CD1c-positive myeloid dendritic cell (primary cell): ENCODE measurements around the gene HADHB.
A peak's percentile ranks its signal among the peaks of the same experiment; 100 is the strongest.
"Not testable (repeated sequence)": the region's sequence is repeated elsewhere in the genome, so short reads cannot be mapped to it uniquely, and the experiment has no call there.

Experiments
- DNase-seq: peaks from one replicate; pipeline ENCODE4 v3.0.0-alpha.2; 2016; ENCODE audit errors: extremely low spot score

HADHB gene

DNA sequence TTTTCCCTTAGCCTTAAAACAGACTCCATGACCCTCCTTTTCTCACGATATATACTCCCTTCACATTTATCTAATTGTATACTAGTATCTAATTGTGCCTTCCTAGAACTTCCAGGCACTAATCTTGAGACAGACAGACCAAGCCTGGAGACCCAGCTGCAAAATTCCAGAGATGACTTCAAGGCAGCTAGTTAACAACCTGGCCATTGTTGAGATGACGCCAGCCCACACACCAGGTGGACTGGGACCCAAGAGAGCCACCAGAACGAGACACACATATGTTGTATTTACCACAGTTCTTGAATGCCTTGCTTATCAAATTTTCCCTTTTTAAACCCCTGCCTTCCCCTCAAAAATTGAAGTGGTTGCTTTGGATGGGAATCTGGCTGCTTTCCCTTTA is 52.3 kb downstream of the HADHB start:
- no peak for DNase-seq

DNA sequence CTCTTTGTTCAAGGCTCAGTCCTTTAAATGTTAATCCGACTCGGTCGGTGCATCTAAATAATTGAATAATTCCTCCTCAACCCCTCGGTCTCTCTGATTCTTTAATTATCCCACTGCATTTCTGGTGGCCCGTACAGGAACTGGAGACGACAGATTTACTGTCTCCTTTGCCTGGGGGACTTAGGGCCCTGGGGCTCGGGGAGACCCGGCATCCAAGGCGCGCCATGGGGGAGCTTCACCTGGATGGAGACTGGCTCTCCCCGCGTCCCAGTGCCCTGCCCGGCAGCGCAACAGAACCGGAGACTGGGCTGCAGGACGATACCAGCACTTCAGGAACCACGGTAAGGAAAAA is 53.5 kb downstream of the HADHB start:
- no peak for DNase-seq

DNA sequence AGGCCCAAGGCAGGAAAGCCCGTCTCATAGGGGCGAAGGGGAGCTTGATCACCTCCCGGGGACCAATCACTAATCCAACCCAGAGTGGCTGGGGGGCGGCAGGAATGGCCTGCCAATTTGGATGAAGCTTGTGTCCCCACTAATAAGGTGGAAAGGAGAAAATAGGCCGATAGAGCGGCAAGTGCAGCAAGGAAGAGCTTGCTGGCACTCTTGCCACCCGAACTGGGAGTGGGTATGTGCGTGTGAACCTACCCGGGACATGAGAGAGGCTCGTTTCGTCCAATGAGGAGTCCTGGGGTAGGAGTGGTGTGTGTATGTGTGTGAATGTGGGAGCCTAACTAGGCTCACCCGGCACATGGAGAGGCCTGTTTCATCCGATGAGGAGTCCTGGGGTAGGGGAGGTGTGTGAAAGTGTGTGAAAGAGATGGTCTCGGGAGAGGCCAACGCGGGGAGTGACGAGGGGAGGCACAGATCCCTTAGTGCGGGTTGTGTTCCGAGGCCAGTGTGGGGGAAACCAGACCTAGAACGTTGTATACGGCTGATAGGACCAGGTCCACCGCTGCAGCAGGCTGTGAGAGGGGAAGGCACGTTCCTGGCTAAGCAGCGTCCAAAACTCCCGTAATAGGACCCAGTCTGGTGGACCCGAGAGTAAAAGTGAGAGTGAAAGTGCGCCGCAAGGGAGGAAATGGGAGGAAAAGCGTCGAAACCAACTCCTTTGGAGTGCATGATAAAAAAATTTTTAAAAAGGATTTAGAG is 54.1 kb downstream of the HADHB start:
- DNase-seq: peak; percentile 43

DNA sequence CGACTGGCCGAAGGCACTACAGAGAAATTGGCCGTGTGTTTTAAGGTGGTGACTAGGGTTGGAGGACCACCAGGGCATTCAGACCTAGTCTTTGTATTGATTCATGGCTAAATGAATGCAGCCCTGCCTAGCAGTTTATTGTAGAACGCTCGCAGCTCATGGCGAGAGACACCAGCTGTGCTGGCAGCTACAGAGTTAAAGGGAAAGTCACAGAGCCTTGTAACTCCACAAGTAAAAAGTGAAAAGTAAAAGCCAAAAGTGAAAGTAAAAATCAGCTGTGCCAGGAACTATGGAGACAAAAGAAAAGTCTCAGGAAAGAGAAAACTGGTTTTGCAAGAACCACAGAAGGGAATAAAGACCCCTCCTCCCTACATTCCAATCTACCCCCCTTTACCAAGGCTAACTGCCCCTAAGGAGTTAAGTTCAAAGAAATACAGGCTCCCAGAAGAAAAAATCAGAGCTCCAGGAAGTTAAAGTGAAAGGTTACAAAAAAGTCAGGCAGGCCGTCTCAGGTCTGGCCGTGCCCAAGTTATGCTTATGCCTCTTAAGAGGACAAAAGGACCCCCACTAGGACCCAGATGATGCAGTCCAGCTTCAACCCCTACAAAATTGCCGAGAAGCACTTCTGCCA is 54.8 kb downstream of the HADHB start:
- peak; percentile 24 for DNase-seq

DNA sequence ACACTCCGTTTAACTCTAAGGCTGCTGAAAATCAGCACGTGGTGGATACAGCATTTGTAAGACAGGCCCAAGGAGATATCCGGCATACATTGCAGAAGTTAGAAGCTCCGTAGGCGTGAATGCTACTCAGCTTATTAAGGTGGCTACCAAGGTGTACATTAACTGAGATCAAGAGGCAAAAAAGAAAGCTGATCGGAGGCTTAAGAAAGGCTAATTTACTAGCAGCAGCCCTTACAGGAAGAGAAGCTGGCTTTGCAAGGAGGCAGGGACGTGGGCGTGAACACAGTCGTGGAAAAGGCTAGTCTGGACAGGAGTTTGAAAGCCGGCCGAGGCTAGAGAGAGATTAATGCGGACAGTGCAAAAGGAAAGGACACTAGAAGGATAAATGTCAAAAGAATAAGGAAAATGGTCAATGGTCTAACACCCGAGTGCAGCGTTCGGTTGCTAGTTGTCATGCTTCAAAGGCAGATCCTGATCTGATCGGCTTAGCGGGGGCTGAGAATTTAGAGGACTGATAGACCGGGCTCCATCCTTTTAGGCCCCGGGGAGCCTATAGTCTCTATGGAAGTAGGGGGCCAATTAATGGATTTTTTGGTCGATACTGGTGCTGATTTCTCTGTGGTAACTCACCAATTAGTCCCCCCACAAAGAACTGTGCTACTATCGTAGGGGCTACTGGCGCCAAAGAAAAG is 55.6 kb downstream of the HADHB start:
- peak; percentile 69 for DNase-seq

DNA sequence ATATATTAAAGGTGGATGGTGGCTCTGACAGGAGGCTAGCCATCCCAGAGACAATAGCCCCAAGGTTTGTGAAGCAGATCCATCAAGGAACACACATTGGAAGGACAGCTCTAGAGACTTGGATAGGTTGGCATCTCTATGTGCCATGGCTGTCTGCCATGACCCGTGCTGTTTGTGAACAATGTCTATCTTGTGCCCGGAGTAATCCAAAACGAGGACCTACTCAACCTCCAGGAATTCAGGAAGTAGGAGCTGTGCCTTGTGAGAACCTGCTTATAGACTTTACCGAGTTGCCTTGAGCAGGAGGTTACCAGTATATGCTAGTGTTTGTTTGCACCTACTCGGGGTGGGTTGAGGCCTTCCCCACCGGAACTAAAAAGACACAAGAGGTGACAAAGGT is 58.1 kb downstream of the HADHB start:
- DNase-seq: no peak

DNA sequence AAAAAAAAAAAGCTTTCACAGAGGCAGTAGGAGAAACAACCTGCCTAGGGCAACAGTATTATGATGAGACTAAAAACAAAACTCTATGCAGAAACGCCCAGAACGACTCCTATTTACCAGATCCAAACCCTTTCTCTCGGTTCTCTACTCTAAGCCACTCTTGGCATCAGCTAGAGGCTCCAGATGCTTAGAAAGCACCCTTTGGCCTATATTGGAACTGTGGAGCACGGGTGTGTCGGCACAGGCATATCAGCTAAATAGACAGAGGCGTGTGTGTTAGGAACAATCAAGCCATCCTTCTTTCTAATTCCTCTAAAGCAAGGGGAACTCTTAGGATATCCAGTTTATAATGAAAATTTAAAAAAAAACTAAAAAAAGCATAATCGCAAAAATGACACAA is 60.4 kb downstream of the HADHB start:
- not testable (repeated sequence) for DNase-seq

DNA sequence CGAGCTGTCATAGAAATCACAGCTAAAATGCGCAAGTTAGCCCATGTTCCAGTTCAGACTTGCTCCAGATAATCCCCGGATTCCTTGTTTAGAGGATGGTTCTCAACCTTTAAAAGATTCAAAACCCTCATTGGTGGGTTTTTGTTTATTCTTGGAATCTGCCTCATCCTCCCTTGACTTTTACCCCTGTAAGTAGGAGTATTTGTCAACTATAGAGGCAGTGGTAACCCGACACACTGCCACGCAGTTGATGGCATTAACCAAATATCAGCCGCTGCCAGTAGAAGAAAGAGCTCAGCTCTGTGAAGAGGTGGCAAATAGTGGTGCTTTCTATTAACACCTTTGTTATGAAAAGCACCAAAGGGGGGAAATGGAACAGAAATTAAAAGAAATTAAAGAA is 60.8 kb downstream of the HADHB start:
- DNase-seq: no peak

DNA sequence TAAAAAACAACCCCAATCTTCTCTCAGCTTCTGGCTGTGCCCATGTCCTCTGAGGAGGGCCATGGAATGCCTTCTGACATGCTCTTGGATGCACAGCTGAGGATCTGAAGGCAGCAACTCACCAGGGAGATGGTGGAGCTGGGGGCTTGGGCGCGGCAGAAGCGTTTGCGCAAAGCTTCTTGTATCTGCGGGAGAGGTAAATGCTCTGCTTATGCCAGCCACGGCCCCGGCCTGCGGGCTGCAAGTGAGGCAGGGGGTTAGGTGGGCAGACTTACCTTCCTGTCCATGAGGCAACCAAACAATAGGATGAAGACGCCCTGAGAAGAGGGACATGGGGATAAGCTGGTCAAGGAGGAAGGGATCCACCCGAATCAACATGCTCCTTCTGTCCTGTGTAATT is 65.2 kb downstream of the HADHB start:
- DNase-seq: no peak

DNA sequence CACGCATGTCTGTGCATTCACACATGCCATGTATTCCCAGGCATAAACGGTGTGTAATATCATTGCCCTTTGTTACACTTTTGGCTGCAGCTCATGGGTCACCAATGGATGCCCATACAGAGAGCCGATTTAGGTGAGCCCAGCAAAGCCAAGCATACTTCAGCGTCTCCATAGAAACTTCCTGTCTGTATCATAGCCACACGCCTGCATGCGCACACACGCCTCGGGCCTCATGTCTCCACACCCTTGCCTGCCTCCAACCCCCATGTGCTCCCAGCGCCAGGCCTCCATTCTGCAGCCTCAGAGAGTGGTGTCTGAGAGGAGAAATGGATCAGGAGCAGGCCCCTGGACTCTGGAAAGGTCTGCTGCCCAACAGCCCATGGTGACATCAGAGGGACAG is 67.7 kb downstream of the HADHB start:
- no peak for DNase-seq

DNA sequence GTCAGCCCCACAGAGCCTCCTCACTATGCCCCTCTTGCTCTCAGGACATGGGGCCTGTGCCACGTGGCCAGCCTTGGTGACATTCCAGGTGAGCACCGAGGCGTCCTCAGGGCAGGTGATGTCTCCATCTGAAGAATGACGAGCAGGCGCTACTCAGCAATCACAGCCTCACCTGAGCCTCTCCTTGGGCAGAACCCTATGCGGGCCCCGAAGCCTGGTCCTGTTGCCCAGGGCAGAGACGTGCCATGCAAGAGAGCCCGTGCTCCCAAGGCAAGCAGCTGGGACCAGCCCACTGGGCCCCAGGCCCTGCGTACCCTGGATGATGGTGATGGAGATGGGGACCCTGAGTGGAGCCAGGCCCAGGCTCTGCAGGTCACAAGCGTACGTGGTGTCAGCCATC is 68.7 kb downstream of the HADHB start:
- no peak for DNase-seq

DNA sequence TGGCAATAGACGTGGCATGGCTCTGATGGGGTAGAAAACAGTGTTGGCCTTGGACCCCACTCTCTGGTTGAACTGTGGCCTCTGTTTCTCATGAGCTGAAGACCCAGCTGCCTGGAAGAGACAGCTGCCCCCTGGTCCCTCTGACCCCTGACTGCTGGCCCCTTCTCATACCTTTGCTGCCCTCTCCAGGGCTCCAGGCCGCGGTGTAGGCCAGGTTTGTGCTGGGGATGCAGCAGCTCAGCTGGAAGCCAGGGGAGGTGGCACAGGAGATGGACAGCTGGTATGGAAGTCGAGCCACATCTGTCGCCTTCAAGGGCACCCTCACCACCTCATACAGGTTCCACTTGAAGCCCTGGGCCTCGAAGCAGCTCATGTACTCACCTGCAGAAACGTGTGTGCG is 69.5 kb downstream of the HADHB start:
- DNase-seq: no peak

DNA sequence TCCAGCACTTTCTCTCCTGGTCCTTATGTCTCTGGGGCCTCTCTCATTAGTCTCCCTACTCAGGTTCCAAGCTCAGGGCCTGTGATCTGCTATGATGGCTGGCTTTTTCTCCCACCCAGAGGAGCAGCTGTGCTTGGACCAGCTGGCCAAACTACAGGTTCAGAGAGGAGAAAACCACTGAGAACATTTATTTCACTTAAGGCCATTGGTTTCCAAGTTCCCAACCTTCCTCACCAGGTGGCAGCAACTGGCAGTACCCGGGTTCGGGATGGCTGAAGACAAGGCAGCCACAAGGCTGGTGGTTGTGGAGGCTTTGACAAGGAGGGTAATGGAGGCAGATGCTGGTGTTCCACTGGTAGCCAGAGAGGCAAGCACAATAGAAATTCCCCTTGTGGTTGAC is 71.3 kb downstream of the HADHB start:
- DNase-seq: no peak

DNA sequence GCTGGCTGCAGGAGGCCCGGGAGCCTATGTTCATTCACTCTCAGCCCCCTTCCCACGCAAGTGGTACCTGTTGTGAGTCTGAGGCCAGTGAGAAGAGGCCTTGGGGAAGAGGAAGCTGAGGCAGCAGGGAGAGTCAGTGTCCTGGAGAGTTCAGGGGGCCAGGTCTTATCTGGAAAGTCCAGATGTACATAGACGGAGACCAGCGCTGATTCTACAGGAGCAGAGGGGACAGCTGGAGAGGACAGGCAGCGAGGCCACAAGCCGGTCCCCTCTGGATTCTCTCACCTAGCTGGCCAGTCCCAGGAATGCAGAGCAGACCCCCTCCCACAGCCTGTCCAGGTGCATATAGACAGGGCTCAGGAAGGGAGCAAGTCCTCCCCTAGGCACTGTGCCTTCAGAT is 72.1 kb downstream of the HADHB start:
- DNase-seq: no peak

DNA sequence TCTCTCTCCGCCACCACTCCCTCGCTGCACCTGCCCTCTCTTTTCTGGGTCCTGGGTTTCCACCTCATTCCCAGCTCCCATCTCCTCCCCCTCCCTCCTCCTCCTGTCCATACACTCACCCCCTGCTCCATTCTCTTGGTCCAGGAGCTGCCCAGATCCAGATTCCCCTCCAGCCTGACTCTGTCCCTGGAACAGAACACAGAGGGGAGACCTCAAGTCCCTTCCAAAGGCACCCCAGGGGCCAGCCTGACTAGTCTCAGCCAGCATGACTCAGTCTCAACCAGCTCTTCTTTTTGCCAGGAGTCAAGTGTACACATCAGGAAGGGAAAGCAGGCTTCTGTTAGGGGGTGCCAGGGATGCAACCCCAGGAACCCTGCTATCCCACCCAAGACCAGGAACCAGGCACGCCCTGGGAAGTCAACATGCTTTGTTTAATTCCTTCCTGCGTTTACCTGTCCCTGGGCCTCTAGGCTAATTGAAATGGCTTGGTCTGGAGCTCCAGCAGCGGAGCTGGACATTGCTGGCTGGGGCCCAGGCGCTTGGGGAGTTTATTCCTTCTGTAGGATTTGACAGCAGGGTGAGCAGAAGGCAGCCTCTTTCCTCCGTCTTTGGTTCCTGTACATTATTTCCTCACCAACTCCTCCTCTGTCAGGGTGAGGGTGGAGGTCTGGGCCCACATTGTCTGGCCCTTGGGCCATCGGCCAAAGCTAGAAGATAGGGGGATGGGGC is 72.8 kb downstream of the HADHB start:
- DNase-seq: no peak

DNA sequence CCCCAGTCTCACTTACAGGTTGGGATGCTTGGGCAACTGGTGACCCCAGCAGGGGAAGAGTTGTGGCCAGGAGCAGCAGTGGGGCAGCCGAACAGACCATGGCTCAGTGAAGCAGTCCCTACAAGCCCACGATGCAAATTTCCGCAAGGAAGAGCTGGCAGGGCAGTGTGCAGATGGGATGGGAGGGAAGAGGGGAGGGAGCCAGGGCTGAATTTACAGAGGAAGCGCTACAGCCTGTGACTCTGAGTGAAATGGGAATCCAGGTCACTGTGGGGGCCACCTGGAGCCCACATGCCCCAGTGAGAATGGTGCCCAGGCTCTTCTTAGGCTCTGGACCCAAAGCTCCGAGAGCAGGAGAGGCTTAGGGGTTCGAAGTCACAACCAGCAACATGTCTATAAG is 74.2 kb downstream of the HADHB start:
- no peak for DNase-seq

DNA sequence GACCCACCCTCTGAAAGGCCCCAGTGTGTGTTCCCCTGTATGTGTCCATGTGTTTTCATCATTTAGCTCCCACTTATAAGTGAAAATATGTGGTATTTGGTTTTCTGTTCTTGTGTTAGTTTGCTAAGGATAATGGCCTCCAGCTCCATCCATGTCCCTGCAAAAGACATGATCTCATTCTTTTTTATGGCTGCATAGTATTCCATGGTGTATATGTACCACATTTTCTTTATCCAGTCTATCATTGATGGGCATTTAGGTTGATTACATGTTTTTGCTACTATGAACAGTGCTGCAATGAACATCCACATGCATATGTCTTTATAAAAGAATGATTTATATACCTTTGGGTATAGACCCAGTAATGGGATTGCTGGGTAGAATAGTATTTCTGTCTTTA is 79.7 kb downstream of the HADHB start:
- DNase-seq: not testable (repeated sequence)

DNA sequence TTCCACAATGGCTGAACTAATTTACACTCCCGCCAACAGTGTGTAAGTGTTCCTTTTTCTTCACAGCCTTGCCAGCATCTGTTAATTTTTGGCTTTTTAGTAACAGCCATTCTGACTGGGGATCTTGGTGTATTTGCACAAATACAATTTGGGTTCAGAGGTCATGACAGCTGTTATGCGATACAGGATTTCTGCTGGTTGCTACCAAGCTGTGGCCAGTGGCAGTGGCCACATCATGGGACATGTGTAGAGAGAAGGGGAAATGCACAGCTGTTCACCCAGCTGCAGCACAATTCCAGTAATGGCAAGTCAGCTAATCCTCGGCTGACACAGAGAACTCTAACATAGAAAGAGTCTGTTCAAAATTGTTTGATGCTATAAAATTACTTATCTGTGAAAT is 80.2 kb downstream of the HADHB start:
- no peak for DNase-seq

DNA sequence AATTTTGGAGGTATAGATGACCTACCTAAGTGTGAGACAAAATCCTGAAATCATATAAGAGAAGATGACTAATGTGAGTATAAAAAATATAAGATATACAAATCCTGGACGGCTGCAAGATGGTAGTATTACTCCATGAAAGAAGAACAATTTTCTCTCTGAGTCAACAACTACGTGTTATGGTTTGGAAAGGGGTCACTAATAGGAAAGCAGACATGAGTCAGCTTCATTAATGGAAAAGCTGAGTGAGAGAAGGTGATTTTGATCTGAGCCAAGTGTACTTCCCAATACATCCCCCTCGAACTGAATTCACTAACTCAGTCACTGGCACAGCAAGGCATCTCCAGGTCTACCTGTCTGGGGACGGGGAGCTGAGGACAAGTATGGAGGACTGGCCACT is 81.1 kb downstream of the HADHB start:
- DNase-seq: no peak

DNA sequence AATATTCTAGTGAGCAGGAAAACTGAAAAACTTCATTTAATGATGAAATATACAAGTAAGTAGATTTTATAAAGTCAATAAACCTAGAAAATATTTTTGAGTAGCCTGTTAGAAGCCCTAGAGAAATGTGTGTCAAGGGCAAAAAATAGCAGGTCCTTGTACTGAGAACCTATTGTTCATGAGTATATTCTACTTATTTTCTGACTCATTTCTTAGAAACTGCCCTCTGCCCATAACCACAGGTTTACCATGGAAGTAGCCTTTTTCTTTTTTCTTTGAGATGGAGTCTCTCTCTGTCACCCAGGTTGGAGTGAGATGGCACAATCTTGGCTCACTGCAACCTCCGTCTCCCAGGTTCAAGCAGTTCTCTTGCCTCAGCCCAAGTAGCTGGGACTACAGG is 81.8 kb downstream of the HADHB start:
- DNase-seq: no peak

DNA sequence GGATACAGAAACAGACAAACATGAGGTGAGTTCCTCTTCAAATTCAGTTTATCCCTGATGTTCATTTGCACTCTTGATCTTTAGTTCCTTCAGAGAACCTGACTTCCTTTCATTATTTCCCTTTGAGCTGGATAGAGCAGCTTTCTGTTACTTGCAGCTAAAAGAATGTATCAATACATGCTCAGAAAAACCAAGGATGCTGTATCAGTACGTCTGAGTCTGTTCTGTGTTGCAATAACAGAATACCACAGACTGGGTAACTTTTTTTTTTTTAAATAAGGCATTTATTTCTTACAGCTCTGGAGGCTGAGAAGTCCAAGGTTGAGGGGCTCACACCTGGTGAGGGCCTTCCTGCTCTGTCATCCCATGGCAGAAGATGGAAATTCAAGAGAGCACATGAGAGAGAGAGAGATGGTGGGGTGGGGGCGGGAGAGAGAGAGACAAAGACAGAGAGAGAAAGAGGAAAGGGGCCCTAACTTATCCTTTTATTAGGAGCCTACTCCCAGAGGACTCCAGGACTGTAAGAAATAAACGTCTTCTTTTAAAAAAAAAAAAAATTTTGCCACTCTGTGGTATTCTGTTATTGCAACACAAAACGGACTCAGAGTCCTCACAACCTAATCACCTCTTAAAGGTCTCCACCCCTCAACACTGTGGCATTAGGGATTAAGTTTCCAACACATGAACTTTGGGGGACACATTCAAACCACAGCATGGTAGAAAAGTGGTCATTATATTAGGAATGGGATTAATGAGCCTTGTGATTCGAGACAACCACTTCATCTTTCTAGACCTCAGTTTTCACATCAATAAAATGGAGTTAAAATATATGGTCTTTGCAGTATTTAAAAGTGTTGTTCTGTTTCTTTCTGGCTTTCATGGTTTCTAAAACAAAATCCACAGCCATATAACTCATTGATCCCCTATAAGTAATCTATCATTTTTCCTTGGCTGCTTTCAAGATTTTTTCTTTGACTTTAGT is 82.8 kb downstream of the HADHB start:
- DNase-seq: no peak
